Measurements from ENCODE around the gene SWAP70. TPM values are rescaled to one million over a fixed set of nuclear protein-coding genes. Genes with fewer than 3 reads are reported as not detected.

The SWAP70 gene
- total RNA-seq, 1 donor from 2014 or later = 18.0 TPM

- DNase-seq (ENCODE audit: low read depth) = no peak
- H3K27me3 ChIP-seq (ENCODE audit: control insufficient read depth, insufficient read depth, low read length) = no peaks in the 10 kb centered on the region
- no peak overlapping the region for H3K4me3 ChIP-seq (ENCODE audit: low read depth, low read length)
- H3K36me3 ChIP-seq (ENCODE audit: control insufficient read depth, insufficient read depth, low read length) = no peaks in the 10 kb centered on the region
- TF ChIP-seq CTCF (IDR thresholded peaks at IDR 0.05; ENCODE audit: insufficient read depth, low read length, poor library complexity, severe bottlenecking) = no peak
Observed at GRCh38 chr11:9735236-9735635, 71.4 kb downstream of the SWAP70 start.

GRCh38 chr11:9735919-9736318 is 72.0 kb downstream of the SWAP70 start:
- Histone ChIP-seq H3K27me3 (ENCODE audit: control insufficient read depth, insufficient read depth, low read length) (no peaks in the 10 kb centered on the region), H3K36me3 (ENCODE audit: control insufficient read depth, insufficient read depth, low read length) (no peaks in the 10 kb centered on the region), H3K4me3 (ENCODE audit: low read depth, low read length) (no peak overlapping the region)
- no peak for TF ChIP-seq CTCF (IDR thresholded peaks at IDR 0.05; ENCODE audit: insufficient read depth, low read length, poor library complexity, severe bottlenecking)
- no peak for DNase-seq (ENCODE audit: low read depth)

GRCh38 chr11:9736365-9736764 is 72.5 kb downstream of the SWAP70 start:
- Histone ChIP-seq H3K27me3 (ENCODE audit: control insufficient read depth, insufficient read depth, low read length) (no peaks in the 10 kb centered on the region), H3K36me3 (ENCODE audit: control insufficient read depth, insufficient read depth, low read length) (no peaks in the 10 kb centered on the region), H3K4me3 (ENCODE audit: low read depth, low read length) (no peak overlapping the region)
- no peak for DNase-seq (ENCODE audit: low read depth)
- TF ChIP-seq CTCF (IDR thresholded peaks at IDR 0.05; ENCODE audit: insufficient read depth, low read length, poor library complexity, severe bottlenecking) = no peak

- no peaks in the 10 kb centered on the region for H3K27me3 ChIP-seq (ENCODE audit: control insufficient read depth, insufficient read depth, low read length)
- H3K36me3 ChIP-seq (ENCODE audit: control insufficient read depth, insufficient read depth, low read length) = no peaks in the 10 kb centered on the region
- H3K4me3 ChIP-seq (ENCODE audit: low read depth, low read length) = no peak overlapping the region
- TF ChIP-seq CTCF (IDR thresholded peaks at IDR 0.05; ENCODE audit: insufficient read depth, low read length, poor library complexity, severe bottlenecking) = no peak
- no peak for DNase-seq (ENCODE audit: low read depth)
Observed at GRCh38 chr11:9738116-9738515, 74.2 kb downstream of the SWAP70 start.

- Histone ChIP-seq H3K27me3 (ENCODE audit: control insufficient read depth, insufficient read depth, low read length) (no peaks in the 10 kb centered on the region), H3K36me3 (ENCODE audit: control insufficient read depth, insufficient read depth, low read length) (no peaks in the 10 kb centered on the region), H3K4me3 (ENCODE audit: low read depth, low read length) (no peak overlapping the region)
- no peak for DNase-seq (ENCODE audit: low read depth)
- TF ChIP-seq CTCF (IDR thresholded peaks at IDR 0.05; ENCODE audit: insufficient read depth, low read length, poor library complexity, severe bottlenecking) = no peak
Observed at GRCh38 chr11:9738707-9739106, 74.8 kb downstream of the SWAP70 start.

- no peaks in the 10 kb centered on the region for H3K36me3 ChIP-seq (ENCODE audit: control insufficient read depth, insufficient read depth, low read length)
- no peak for DNase-seq (ENCODE audit: low read depth)
- no peak for TF ChIP-seq CTCF (IDR thresholded peaks at IDR 0.05; ENCODE audit: insufficient read depth, low read length, poor library complexity, severe bottlenecking)
- no peak overlapping the region for H3K4me3 ChIP-seq (ENCODE audit: low read depth, low read length)
- H3K27me3 ChIP-seq (ENCODE audit: control insufficient read depth, insufficient read depth, low read length) = no peaks in the 10 kb centered on the region
Observed at GRCh38 chr11:9739123-9739900, 75.4 kb downstream of the SWAP70 start.

Measured in kidney epithelial cell (primary cell).